Measurements from ENCODE around the gene NATD1.

NATD1 gene

DNA sequence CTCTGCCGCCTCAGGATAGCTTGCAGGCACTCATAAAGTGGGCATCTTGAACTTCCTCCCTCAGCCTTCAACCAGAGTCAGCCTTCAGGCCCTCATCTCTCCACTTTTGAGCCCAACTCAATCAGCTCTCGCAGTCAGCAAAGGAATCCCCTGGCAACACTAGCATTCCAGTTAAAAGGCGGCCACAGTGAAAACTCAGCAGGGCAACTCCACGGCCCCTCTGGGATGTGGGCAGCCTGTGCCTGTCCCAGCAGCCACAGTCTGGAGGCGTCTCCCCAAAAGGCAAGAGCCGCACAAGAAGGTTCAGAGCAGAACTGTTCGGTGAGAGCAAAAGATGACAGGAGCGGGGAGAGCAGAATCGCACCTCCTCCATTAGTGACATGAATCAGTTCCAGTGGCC lies 48.3 kb downstream of the NATD1 start:
- Histone ChIP-seq H3K9ac (ENCODE audit: low read depth in 1 of 2, low read length in 2 of 2) (no peak overlapping the region), H3K27me3 (ENCODE audit: control insufficient read depth in 1 of 2, insufficient read depth in 2 of 2, low read length in 2 of 2) (no peaks in the 10 kb centered on the region), H3K27ac (ENCODE audit: low read depth, low read length) (no peak overlapping the region), H3K4me3 (ENCODE audit: low read depth in 1 of 2, low read length in 2 of 2) (no peak overlapping the region), H3K4me1 (ENCODE audit: control insufficient read depth in 1 of 2, insufficient read depth in 2 of 2, low read length in 2 of 2) (peaks cover 7 to 8% of the 10 kb centered on the region in 2 donors), H3K36me3 (ENCODE audit: control insufficient read depth in 1 of 2, insufficient read depth in 2 of 2, low read length in 2 of 2) (peaks cover 7 to 26% of the 10 kb centered on the region in 2 donors), H3K9me3 (ENCODE audit: control insufficient read depth in 1 of 2, low read length in 2 of 2) (no peaks in the 10 kb centered on the region)

DNA sequence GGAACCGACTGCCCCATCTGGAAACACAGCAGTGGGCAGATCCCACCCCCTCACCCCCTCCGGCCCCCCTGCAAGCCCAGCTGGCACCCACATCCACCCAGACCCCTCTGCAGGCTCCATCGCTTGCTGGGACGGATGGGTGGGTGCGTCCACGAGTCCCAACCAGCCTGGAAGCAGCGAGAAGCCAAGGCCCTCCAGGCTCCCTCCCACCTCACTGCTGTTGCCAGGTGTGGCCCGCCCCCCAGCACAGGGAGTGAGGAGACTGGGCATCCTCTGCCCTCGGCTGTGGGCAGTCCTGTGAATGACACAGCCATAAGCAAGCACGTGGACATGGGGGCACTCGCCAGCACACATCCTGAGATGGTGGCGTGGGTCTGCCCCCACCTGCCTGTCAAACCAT lies 50.7 kb downstream of the NATD1 start:
- H3K9ac ChIP-seq (ENCODE audit: low read depth in 1 of 2, low read length in 2 of 2): no peak overlapping the region
- H3K27ac ChIP-seq (ENCODE audit: low read depth, low read length): no peak overlapping the region
- no peaks in the 10 kb centered on the region for H3K9me3 ChIP-seq (ENCODE audit: control insufficient read depth in 1 of 2, low read length in 2 of 2)
- H3K4me1 ChIP-seq (ENCODE audit: control insufficient read depth in 1 of 2, insufficient read depth in 2 of 2, low read length in 2 of 2): peaks cover 0 to 6% of the 10 kb centered on the region in 2 donors
- H3K4me3 ChIP-seq (ENCODE audit: low read depth in 1 of 2, low read length in 2 of 2): no peak overlapping the region
- peaks cover 9 to 28% of the 10 kb centered on the region in 2 donors for H3K36me3 ChIP-seq (ENCODE audit: control insufficient read depth in 1 of 2, insufficient read depth in 2 of 2, low read length in 2 of 2)
- H3K27me3 ChIP-seq (ENCODE audit: control insufficient read depth in 1 of 2, insufficient read depth in 2 of 2, low read length in 2 of 2): no peaks in the 10 kb centered on the region

DNA sequence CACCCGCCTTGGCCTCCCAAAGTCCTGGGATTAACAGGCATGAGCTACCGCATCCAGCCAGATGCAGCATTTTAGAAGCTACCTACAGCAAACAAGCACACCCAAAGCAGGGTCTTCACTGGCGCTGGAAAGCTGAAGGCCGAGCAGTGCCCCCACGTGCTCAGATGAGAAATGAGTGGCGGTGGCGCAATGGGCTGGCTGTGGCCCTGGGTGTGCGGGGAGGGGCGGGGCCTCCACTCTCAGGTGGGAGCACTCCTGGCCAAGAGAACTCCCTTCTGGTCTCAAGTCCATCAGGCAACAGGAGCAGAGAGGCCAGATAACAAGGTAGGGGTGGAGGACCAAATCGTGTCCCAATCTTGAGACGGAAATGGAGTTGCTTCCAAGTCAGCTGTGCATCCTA lies 51.3 kb downstream of the NATD1 start:
- Histone ChIP-seq H3K27ac (ENCODE audit: low read depth, low read length) (no peak overlapping the region), H3K9me3 (ENCODE audit: control insufficient read depth in 1 of 2, low read length in 2 of 2) (no peaks in the 10 kb centered on the region), H3K9ac (ENCODE audit: low read depth in 1 of 2, low read length in 2 of 2) (no peak overlapping the region), H3K4me1 (ENCODE audit: control insufficient read depth in 1 of 2, insufficient read depth in 2 of 2, low read length in 2 of 2) (peaks cover 0 to 6% of the 10 kb centered on the region in 2 donors), H3K27me3 (ENCODE audit: control insufficient read depth in 1 of 2, insufficient read depth in 2 of 2, low read length in 2 of 2) (no peaks in the 10 kb centered on the region), H3K36me3 (ENCODE audit: control insufficient read depth in 1 of 2, insufficient read depth in 2 of 2, low read length in 2 of 2) (peaks cover 10 to 34% of the 10 kb centered on the region in 2 donors), H3K4me3 (ENCODE audit: low read depth in 1 of 2, low read length in 2 of 2) (no peak overlapping the region)

DNA sequence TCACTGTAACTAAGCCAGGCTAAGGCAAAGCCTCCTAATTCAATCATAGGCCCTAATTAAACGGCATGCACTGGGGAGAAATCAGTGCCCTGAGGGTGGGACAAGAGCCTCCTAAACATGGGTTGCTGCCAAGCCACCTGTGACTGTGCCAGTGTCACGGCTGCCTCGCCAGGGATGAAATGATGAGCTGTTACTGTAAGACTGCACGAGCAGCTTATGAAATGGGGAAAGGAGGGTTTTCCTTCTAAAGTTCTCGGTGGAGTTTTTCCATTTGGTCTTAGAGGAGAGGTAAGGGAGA lies 52.0 kb downstream of the NATD1 start:
- H3K4me3 ChIP-seq (ENCODE audit: low read depth in 1 of 2, low read length in 2 of 2): no peak overlapping the region
- no peaks in the 10 kb centered on the region for H3K27me3 ChIP-seq (ENCODE audit: control insufficient read depth in 1 of 2, insufficient read depth in 2 of 2, low read length in 2 of 2)
- H3K27ac ChIP-seq (ENCODE audit: low read depth, low read length): no peak overlapping the region
- H3K9ac ChIP-seq (ENCODE audit: low read depth in 1 of 2, low read length in 2 of 2): no peak overlapping the region
- H3K36me3 ChIP-seq (ENCODE audit: control insufficient read depth in 1 of 2, insufficient read depth in 2 of 2, low read length in 2 of 2): peaks cover 10 to 38% of the 10 kb centered on the region in 2 donors
- H3K9me3 ChIP-seq (ENCODE audit: control insufficient read depth in 1 of 2, low read length in 2 of 2): no peaks in the 10 kb centered on the region
- peaks cover 0 to 6% of the 10 kb centered on the region in 2 donors for H3K4me1 ChIP-seq (ENCODE audit: control insufficient read depth in 1 of 2, insufficient read depth in 2 of 2, low read length in 2 of 2)

DNA sequence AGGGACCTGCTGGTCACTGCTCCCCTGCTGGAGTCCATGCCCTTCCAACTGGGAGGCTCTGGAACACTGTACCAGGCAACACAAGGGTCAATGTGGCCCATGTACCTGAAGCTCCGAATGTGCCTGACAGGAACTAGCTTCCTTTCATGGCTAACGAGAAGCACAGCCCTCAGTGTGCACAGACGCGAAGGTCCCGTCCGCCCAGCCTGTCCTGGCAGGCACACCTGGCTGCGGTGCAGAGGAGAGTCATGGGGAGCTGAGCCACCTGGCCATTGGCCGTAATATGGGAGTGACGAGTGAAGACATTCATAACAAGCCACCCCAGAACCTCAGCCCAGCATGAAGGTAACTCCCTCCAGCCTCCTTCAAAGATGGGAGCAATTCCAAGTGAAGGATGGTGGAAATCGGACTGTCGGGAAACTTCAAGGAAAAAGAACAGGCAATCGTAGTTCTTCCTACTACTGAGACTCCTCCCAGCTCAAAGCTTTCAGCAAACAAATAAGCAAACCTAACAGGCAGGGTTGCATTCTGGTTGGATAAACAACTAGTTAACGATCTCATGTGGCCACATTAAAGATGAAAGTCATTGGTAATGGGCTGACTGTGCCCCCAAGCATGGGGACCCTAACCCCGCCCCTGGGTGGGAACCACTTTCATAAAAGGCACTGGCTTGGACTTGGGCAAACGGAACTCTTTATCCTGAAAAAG lies 52.5 kb downstream of the NATD1 start:
- H3K4me3 ChIP-seq (ENCODE audit: low read depth in 1 of 2, low read length in 2 of 2): no peak overlapping the region
- H3K9me3 ChIP-seq (ENCODE audit: control insufficient read depth in 1 of 2, low read length in 2 of 2): no peaks in the 10 kb centered on the region
- no peaks in the 10 kb centered on the region for H3K27me3 ChIP-seq (ENCODE audit: control insufficient read depth in 1 of 2, insufficient read depth in 2 of 2, low read length in 2 of 2)
- H3K27ac ChIP-seq (ENCODE audit: low read depth, low read length): no peak overlapping the region
- H3K9ac ChIP-seq (ENCODE audit: low read depth in 1 of 2, low read length in 2 of 2): no peak overlapping the region
- H3K36me3 ChIP-seq (ENCODE audit: control insufficient read depth in 1 of 2, insufficient read depth in 2 of 2, low read length in 2 of 2): peaks cover 10 to 41% of the 10 kb centered on the region in 2 donors
- peaks cover 0 to 6% of the 10 kb centered on the region in 2 donors for H3K4me1 ChIP-seq (ENCODE audit: control insufficient read depth in 1 of 2, insufficient read depth in 2 of 2, low read length in 2 of 2)

DNA sequence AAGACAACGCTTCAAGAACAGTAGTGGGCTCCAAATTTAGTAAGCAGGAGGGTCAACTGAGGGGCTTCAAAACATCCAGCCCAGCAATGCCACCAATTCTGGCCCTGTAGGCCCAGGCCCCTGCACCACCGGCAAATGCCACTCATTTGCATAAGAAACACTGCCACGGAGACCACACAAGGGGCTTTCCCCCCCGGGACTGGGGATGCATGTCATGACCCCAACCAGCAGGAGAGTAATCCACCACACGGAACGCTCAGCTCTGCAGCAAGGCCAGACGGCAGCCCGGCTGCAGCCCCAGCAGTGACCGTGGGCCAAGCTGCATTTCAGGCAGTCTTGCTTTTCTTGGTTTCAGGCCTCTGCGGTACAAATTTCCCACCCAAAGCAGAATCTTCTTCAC lies 53.4 kb downstream of the NATD1 start:
- Histone ChIP-seq H3K36me3 (ENCODE audit: control insufficient read depth in 1 of 2, insufficient read depth in 2 of 2, low read length in 2 of 2) (peaks cover 10 to 40% of the 10 kb centered on the region in 2 donors), H3K27me3 (ENCODE audit: control insufficient read depth in 1 of 2, insufficient read depth in 2 of 2, low read length in 2 of 2) (no peaks in the 10 kb centered on the region), H3K27ac (ENCODE audit: low read depth, low read length) (no peak overlapping the region), H3K9me3 (ENCODE audit: control insufficient read depth in 1 of 2, low read length in 2 of 2) (no peaks in the 10 kb centered on the region), H3K4me3 (ENCODE audit: low read depth in 1 of 2, low read length in 2 of 2) (no peak overlapping the region), H3K4me1 (ENCODE audit: control insufficient read depth in 1 of 2, insufficient read depth in 2 of 2, low read length in 2 of 2) (peaks cover 0 to 6% of the 10 kb centered on the region in 2 donors), H3K9ac (ENCODE audit: low read depth in 1 of 2, low read length in 2 of 2) (no peak overlapping the region)

DNA sequence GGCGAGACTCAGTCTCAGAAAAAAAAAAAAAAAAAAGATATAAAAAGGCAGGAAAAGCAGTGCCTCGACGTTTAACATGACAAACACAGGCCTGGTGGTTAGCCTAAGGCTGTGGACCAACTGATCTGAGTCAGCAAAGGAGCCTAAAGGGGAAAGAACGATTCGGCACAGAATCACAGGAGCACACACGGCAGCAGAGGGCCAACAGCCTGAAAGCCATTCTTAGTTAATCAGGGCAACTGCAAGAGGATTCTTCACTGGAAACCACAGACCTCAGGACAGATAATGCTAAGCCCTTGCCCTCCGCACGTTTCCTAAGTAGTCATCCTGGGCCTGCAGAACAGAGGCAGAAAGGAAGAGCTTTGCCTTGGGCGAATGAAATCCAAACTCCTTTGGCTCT lies 53.9 kb downstream of the NATD1 start:
- Histone ChIP-seq H3K4me1 (ENCODE audit: control insufficient read depth in 1 of 2, insufficient read depth in 2 of 2, low read length in 2 of 2) (peaks cover under 1 to 7% of the 10 kb centered on the region in 2 donors), H3K9me3 (ENCODE audit: control insufficient read depth in 1 of 2, low read length in 2 of 2) (no peaks in the 10 kb centered on the region), H3K27me3 (ENCODE audit: control insufficient read depth in 1 of 2, insufficient read depth in 2 of 2, low read length in 2 of 2) (no peaks in the 10 kb centered on the region), H3K27ac (ENCODE audit: low read depth, low read length) (no peak overlapping the region), H3K4me3 (ENCODE audit: low read depth in 1 of 2, low read length in 2 of 2) (no peak overlapping the region), H3K36me3 (ENCODE audit: control insufficient read depth in 1 of 2, insufficient read depth in 2 of 2, low read length in 2 of 2) (peaks cover 10 to 40% of the 10 kb centered on the region in 2 donors), H3K9ac (ENCODE audit: low read depth in 1 of 2, low read length in 2 of 2) (no peak overlapping the region)

DNA sequence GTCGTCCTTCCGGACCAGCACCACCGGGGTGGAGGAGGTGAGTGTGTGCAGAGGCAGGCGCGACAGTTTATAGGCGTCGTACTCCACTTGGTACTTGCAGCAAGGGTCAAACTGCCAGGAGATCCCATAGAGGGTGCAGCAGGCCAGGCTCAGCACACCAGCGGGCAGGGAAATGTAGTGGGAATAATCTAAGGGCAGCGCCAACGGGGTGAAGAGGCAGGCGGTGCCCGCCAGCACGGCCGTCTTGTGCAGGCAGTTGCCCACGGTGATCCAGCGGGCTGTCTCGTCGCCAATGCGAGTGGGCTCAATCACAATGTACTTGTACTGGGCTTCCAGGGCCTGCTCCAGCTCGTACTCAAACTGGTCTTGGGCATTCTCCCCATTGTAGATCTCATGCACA lies 54.8 kb downstream of the NATD1 start:
- Histone ChIP-seq H3K36me3 (ENCODE audit: control insufficient read depth in 1 of 2, insufficient read depth in 2 of 2, low read length in 2 of 2) (peaks cover 10 to 40% of the 10 kb centered on the region in 2 donors), H3K9me3 (ENCODE audit: control insufficient read depth in 1 of 2, low read length in 2 of 2) (no peaks in the 10 kb centered on the region), H3K4me3 (ENCODE audit: low read depth in 1 of 2, low read length in 2 of 2) (no peak overlapping the region), H3K27me3 (ENCODE audit: control insufficient read depth in 1 of 2, insufficient read depth in 2 of 2, low read length in 2 of 2) (no peaks in the 10 kb centered on the region), H3K9ac (ENCODE audit: low read depth in 1 of 2, low read length in 2 of 2) (no peak overlapping the region), H3K27ac (ENCODE audit: low read depth, low read length) (no peak overlapping the region), H3K4me1 (ENCODE audit: control insufficient read depth in 1 of 2, insufficient read depth in 2 of 2, low read length in 2 of 2) (peaks cover 4 to 11% of the 10 kb centered on the region in 2 donors)

DNA sequence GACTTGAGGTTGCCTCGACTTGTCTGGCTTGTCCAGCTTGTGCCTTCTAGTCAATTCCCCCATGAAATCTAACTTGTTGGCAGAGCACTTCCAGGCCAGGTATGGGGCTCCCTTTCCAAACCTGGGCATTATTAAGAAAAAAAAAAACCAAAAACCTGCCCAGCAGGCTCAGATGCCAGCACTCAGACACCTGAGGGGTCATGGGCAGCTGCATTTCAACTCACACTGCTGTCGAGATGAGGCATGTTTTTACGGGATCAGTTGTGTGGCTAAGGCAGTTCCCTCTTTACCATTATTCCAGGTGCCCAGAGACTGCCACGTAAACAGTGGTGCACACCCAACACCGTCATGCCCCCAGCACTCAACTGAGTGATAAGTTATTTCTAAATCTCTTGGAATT lies 57.1 kb downstream of the NATD1 start:
- Histone ChIP-seq H3K4me1 (ENCODE audit: control insufficient read depth in 1 of 2, insufficient read depth in 2 of 2, low read length in 2 of 2) (peaks cover 4 to 11% of the 10 kb centered on the region in 2 donors), H3K36me3 (ENCODE audit: control insufficient read depth in 1 of 2, insufficient read depth in 2 of 2, low read length in 2 of 2) (peaks cover 10 to 35% of the 10 kb centered on the region in 2 donors), H3K27ac (ENCODE audit: low read depth, low read length) (no peak overlapping the region), H3K27me3 (ENCODE audit: control insufficient read depth in 1 of 2, insufficient read depth in 2 of 2, low read length in 2 of 2) (no peaks in the 10 kb centered on the region), H3K4me3 (ENCODE audit: low read depth in 1 of 2, low read length in 2 of 2) (no peak overlapping the region), H3K9me3 (ENCODE audit: control insufficient read depth in 1 of 2, low read length in 2 of 2) (no peaks in the 10 kb centered on the region), H3K9ac (ENCODE audit: low read depth in 1 of 2, low read length in 2 of 2) (no peak overlapping the region)

DNA sequence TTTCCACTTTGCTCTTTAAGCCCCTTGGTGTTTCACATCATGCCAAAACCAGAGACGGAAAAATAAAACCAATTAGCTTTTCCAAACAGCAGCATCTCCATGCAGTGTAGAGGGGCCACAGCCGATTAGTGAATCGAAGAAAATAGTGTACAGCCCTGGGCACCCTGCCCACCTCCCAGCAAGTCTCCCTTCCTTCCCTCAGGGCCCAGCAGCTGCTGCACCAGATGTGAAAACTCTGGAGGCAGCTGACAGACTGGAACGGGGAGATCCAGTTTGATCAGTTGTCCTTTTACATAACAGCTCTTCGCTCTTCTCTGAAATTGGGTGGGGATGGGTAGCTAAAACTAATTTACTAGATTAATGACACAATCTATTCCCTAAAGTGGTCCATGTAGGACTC lies 58.5 kb downstream of the NATD1 start:
- Histone ChIP-seq H3K4me1 (ENCODE audit: control insufficient read depth in 1 of 2, insufficient read depth in 2 of 2, low read length in 2 of 2) (peaks cover 4 to 7% of the 10 kb centered on the region in 2 donors), H3K9me3 (ENCODE audit: control insufficient read depth in 1 of 2, low read length in 2 of 2) (no peaks in the 10 kb centered on the region), H3K27ac (ENCODE audit: low read depth, low read length) (no peak overlapping the region), H3K36me3 (ENCODE audit: control insufficient read depth in 1 of 2, insufficient read depth in 2 of 2, low read length in 2 of 2) (peaks cover 14 to 36% of the 10 kb centered on the region in 2 donors), H3K4me3 (ENCODE audit: low read depth in 1 of 2, low read length in 2 of 2) (no peak overlapping the region), H3K27me3 (ENCODE audit: control insufficient read depth in 1 of 2, insufficient read depth in 2 of 2, low read length in 2 of 2) (no peaks in the 10 kb centered on the region), H3K9ac (ENCODE audit: low read depth in 1 of 2, low read length in 2 of 2) (no peak overlapping the region)
